Ovary (tissue), 10 donors: Measurements from ENCODE around the gene RPS28. TPM values are rescaled to one million over a fixed set of nuclear protein-coding genes. Genes with fewer than 3 reads are reported as not detected.
"Not testable (repeated sequence)": the region's sequence is repeated elsewhere in the genome, so short reads cannot be mapped to it uniquely, and the experiment has no call there.

Experiments used
- DNase-seq, 5 donors: peaks; one replicate each; pipeline ENCODE4 v3.0.0-alpha.2; 2019 to 2020
- H3K27ac ChIP-seq, 2 donors: fragments of 200-600 bp; one replicate each; pipeline versions ENCODE4 v1.5.1 to v1.8.0; 2019 to 2022
- H3K27me3 ChIP-seq: fragments of 200-600 bp; one replicate; pipeline ENCODE4 v1.8.0; 2022
- H3K36me3 ChIP-seq: fragments of 200-600 bp; sonication (generic); one replicate; pipeline ENCODE4 v1.5.1; 2019
- H3K4me1 ChIP-seq: one replicate; pipeline ENCODE4 v1.8.1; 2013; ENCODE audit warnings: mild to moderate bottlenecking, moderate library complexity; ENCODE audit not compliant: insufficient read depth
- H3K4me3 ChIP-seq: fragments of 200-600 bp; sonication (generic); one replicate; pipeline ENCODE4 v1.5.1; 2017
- H3K9me3 ChIP-seq, 2 donors: fragments of 200-600 bp in 1 of 2; sonication (generic) in 1 of 2; one replicate each; pipeline versions ENCODE4 v1.5.1 to v1.8.1; 2013 to 2019; ENCODE audit warnings: mild to moderate bottlenecking in 1 of 2, moderate library complexity in 1 of 2
- CTCF ChIP-seq, 3 donors: fragments of 450-650 bp in 2 of 3; fragments of 200-600 bp in 1 of 3; IDR thresholded peaks; one replicate each; pipeline versions ENCODE4 v1.5.1 to v1.8.0; 2016 to 2022; ENCODE audit warnings: antibody characterized with exemption in 3 of 3, mild to moderate bottlenecking in 1 of 3
- EP300 ChIP-seq: sonication (generic); formaldehyde crosslinking; IDR thresholded peaks from one replicate; pipeline ENCODE4 v1.6.1; 2017; ENCODE audit warnings: antibody characterized with exemption
- POLR2A ChIP-seq: fragments of 450-650 bp; IDR thresholded peaks from one replicate; pipeline ENCODE4 v1.6.1; 2017; ENCODE audit warnings: antibody characterized with exemption, mild to moderate bottlenecking, moderate library complexity
- WGBS, 3 donors: extraction: QIAGEN DNeasy Blood & Tissue Kit in 1 of 3; methylation state at CpG; one replicate each; pipeline versions ENCODE4 v1.1.5 to v1.1.7; 2013 to 2017; 5-methylcytosine and 5-hydroxymethylcytosine counted together
- intact Hi-C, 4 donors: fragments of 100-400 bp; cut with DNase I; formaldehyde crosslinking; loops; one replicate each; pipeline versions ENCODE4 v1.11.0 to v1.15.1; 2022 to 2023
- long read RNA-seq, 3 donors: library from polyadenylated mRNA in 2 of 3; unstranded in 2 of 3; transcript quantifications; one replicate each; pipeline ENCODE4 v2.0.0 and lab custom pipeline, GENCODE V29; 2021 to 2026
- polyA plus RNA-seq, 2 donors: library from polyadenylated mRNA; stranded (reverse); fragments of 200-250 nt in 1 of 2; fragments of 350-450 nt in 1 of 2; fragmentation: Illumina TruSeq in 1 of 2; extraction: RNeasy Lipid Tissue Mini Kit (QIAGEN cat#74804) in 1 of 2; gene quantifications; one replicate each; pipeline ENCODE4 v1.2.3, GENCODE V29; 2013 to 2014
- total RNA-seq, 7 donors: library from RNA; depleted of rRNA in 2 of 7; stranded (reverse); fragments of >200 nt in 2 of 7; fragmentation: NEBNext Ultra II Directional in 3 of 7; extraction: Animal tissue kit (Norgen Biotek cat#: 25700) in 3 of 7; gene quantifications; one replicate each; pipeline versions ENCODE4 v1.1.0 to v1.2.4, GENCODE V29; 2016 to 2023
- donor health status: DM: no; HTN: no; CAD: no; lungs with moderate emphysema.
- donor health status: DM: no; HTN: no; CAD: no.
- donor health status: Bipolar disorder and iron deficiency.
- donor health status: DM: yes; HTN: yes; CAD: no.
- donor health status: DM: no; HTN: no; CAD: no.
- donor health status: DM: yes; HTN: yes; CAD: no.

Gene RPS28
- total RNA-seq (1,000 to 10,000 TPM in 6 of 7 donors, 100 to 1,000 TPM in 1; 749 to 2,713 (median 2,209) TPM), polyA plus RNA-seq (100 to 1,000 TPM in 1 of 2 donors, 10 to 100 TPM in 1; 47.7 to 795 TPM)
- long read RNA-seq, donor 1, transcript RPS28-203 (4 exons, 1,326 nt) = major isoform, 288 of 353 reads
- long read RNA-seq, donor 1, transcript RPS28-202 (3 exons, 1,523 nt) = minor isoform, 6 of 353 reads
- long read RNA-seq, donor 1, transcript RPS28-204 (2 exons, 912 nt) = minor isoform, 43 of 353 reads
- long read RNA-seq, donor 1, partial matches to known transcripts = 4 of 353 reads
- long read RNA-seq, donor 1, other reads (novel, unspliced or antisense) = 11 of 353 reads
- long read RNA-seq, donor 2, transcript RPS28-203 (4 exons, 1,326 nt) = major isoform, 135 of 159 reads
- long read RNA-seq, donor 2, partial matches to known transcripts = 11 of 159 reads
- long read RNA-seq, donor 2, other reads (novel, unspliced or antisense) = 6 of 159 reads
- long read RNA-seq, donor 3, transcript RPS28-203 (4 exons, 1,326 nt) = major isoform, 1,092 of 1,139 reads
- long read RNA-seq, donor 3, partial matches to known transcripts = 33 of 1,139 reads
- long read RNA-seq, donor 3, other reads (novel, unspliced or antisense) = 9 of 1,139 reads

DNA sequence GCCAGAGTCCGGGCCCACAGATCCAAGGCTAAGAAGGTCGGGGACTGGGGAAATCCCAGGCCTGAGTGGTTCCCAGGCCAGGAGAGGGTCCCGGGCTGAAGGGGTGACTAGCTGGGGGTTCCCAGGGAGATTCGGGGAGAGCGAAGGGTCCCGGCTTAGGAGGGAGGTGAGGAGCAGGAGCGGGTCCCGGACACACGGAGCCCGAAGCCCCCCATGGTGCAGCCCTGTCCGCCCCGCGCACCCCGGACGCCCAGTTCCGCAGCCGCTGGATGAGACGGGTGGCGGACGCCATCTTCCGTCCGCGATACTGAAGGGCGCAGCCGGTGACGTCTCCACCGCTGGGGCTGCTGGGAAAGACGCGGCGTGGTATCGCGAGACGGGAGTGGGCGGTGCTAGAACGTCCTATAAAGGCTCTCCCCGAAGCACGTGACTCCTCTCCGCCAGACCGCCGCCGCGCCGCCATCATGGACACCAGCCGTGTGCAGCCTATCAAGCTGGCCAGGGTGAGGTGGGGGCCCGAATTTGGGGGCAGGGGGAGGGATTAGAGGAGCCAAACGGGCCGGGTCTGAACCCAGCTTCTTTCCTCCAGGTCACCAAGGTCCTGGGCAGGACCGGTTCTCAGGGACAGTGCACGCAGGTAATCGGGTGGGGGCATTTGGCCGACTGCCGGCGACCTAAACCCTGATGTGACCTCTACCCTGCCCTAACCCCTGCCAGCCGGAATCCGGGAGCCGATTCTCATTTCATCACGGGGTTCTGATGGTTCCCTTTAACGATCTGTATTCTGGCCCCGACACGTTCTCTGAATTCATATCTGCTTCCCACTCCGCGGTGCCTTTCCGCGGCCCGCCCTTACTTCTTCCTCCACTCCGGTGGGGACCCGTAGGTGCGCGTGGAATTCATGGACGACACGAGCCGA, at the start of gene RPS28, which contains the start of gene NDUFA7:
TSS of gene RPS28 (plus strand) at position 430 of the 919 bp plus-strand sequence. CDS start at position 465, 35 bp downstream.
TSS of gene NDUFA7 (minus strand) at position 309 of the 919 bp plus-strand sequence. CDS start at position 292, 17 bp downstream.
- H3K4me1 ChIP-seq = peaks cover 8% of the 10 kb centered on the region
- WGBS, 3 donors = 0 to 1% (median 0%) methylated on average over 67 to 72 of the region's 72 CpGs

GRCh38 chr19:8276508-8276907, 44.8 kb upstream of the RPS28 start:
- DNase-seq, H3K27ac ChIP-seq, H3K36me3 ChIP-seq, H3K9me3 ChIP-seq, H3K4me3 ChIP-seq, H3K4me1 ChIP-seq, H3K27me3 ChIP-seq, intact Hi-C loops: not testable (repeated sequence)
- no CpG with 5 or more reads among the region's 9 CpGs for WGBS, 3 donors

More for the DNA sequence above, at the start of gene RPS28, which contains the start of gene NDUFA7:
- TF ChIP-seq CTCF (IDR thresholded peaks at IDR 0.05) (peak in 2 of 3 donors; percentile 17 to 62), POLR2A (peak; percentile 98), EP300 (no peak)
- intact Hi-C loops = no loop called here
- H3K27ac ChIP-seq = peak within 1 kb of the TSS; percentile 74 to 83
- peak within 1 kb of the TSS; percentile 80 for H3K4me3 ChIP-seq
- no peaks in the 10 kb centered on the region for H3K27me3 ChIP-seq
- peak; percentile 96 to 99 (median 98) for DNase-seq
- no peaks in the 10 kb centered on the region for H3K9me3 ChIP-seq
- no peaks in the 10 kb centered on the region for H3K36me3 ChIP-seq

DNA sequence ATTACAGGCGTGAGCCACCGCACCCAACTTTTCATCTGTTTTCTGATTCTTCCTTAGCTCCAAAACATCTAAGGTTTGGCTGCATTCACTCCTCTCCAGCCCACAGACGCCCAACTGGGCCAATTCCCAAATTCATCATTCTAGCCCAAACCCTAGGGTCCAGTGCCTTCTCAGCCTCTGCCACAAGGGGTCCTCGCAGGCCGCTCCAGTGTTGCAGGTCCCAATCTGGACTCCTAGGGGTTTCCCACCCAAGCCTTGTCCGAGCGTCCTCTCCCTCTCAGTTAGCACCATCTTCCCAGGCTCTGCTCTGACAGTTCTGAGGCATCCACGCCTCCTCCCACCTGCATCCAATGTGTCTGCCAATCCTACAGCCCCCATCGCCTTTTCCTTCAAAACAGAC, 30.0 kb upstream of the RPS28 start:
- WGBS, 3 donors = no CpG with 5 or more reads among the region's 9 CpGs
- H3K9me3 ChIP-seq, H3K4me3 ChIP-seq, DNase-seq, H3K27ac ChIP-seq, intact Hi-C loops, H3K27me3 ChIP-seq, H3K4me1 ChIP-seq, H3K36me3 ChIP-seq: not testable (repeated sequence)

DNA sequence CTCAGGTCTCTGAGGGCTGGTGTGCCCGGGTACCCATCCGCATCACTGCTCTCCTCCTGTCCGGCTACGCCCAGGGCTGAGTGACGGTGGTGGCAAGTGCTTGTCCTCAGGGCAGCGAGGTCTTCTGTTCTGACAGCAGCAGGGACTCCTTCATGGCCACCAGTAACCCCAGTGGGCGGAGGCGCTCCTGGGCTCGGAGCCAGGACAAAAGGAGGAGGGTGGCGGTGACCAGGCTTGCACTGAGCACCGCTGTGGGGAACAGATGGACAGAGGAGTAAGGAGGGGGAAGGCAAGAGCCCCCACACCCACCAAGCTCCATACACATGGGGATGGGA, 19.0 kb upstream of the RPS28 start:
- no peaks in the 10 kb centered on the region for H3K9me3 ChIP-seq
- H3K27ac ChIP-seq = no peak overlapping the region
- intact Hi-C loops = no loop called here
- TF ChIP-seq POLR2A (no peak), CTCF (IDR thresholded peaks at IDR 0.05) (no peak), EP300 (no peak)
- WGBS, 3 donors = 60 to 67% (median 64%) methylated on average over 10 to 11 of the region's 11 CpGs
- no peaks in the 10 kb centered on the region for H3K27me3 ChIP-seq
- DNase-seq = peak in 4 of 5 donors; percentile 5 to 36 (median 18)
- no peak overlapping the region for H3K4me3 ChIP-seq
- H3K36me3 ChIP-seq = no peaks in the 10 kb centered on the region
- H3K4me1 ChIP-seq = peaks cover 1% of the 10 kb centered on the region

- peaks cover 5% of the 10 kb centered on the region for H3K4me1 ChIP-seq
These were observed 18.6 kb upstream of the RPS28 start for GRCh38 chr19:8302734-8303133.

More at GRCh38 chr19:8302734-8303133, 18.6 kb upstream of the RPS28 start:
- DNase-seq = peak in 3 of 5 donors; percentile 5 to 20 (median 13)
- Histone ChIP-seq H3K9me3 (no peaks in the 10 kb centered on the region), H3K27ac (no peak overlapping the region), H3K36me3 (no peaks in the 10 kb centered on the region), H3K4me3 (no peak overlapping the region), H3K27me3 (no peaks in the 10 kb centered on the region)
- 70 to 72% (median 72%) methylated on average over 7 of the region's 7 CpGs for WGBS, 3 donors
- intact Hi-C loops = no loop called here
- TF ChIP-seq CTCF (IDR thresholded peaks at IDR 0.05) (no peak), POLR2A (no peak), EP300 (no peak)
